Keratinocyte (primary cell): Measurements from ENCODE around the gene TMEM258.

Source experiments
- EZH2 ChIP-seq: IDR thresholded peaks from one replicate; pipeline ENCODE4 v1.6.1; 2012; ENCODE audit warnings: inconsistent platforms, mild to moderate bottlenecking, low read length, moderate library complexity
- TF ChIP-seq, protein P1 (sequence below), 3 experiments: IDR thresholded peaks in 1 of 3; conservative IDR thresholded peaks in 1 of 3; optimal IDR thresholded peaks in 1 of 3; 2 replicates in 2 of 3; 3 replicates in 1 of 3; pipeline versions ENCODE3 to v1.5.1; 2011; ENCODE audit warnings: low read length in 3 of 3, mild to moderate bottlenecking in 3 of 3, moderate library complexity in 2 of 3, control low read depth in 1 of 3, inconsistent platforms in 1 of 3; ENCODE audit not compliant: insufficient read depth in 2 of 3; ENCODE audit errors: extremely low read depth in 1 of 3

DNA sequence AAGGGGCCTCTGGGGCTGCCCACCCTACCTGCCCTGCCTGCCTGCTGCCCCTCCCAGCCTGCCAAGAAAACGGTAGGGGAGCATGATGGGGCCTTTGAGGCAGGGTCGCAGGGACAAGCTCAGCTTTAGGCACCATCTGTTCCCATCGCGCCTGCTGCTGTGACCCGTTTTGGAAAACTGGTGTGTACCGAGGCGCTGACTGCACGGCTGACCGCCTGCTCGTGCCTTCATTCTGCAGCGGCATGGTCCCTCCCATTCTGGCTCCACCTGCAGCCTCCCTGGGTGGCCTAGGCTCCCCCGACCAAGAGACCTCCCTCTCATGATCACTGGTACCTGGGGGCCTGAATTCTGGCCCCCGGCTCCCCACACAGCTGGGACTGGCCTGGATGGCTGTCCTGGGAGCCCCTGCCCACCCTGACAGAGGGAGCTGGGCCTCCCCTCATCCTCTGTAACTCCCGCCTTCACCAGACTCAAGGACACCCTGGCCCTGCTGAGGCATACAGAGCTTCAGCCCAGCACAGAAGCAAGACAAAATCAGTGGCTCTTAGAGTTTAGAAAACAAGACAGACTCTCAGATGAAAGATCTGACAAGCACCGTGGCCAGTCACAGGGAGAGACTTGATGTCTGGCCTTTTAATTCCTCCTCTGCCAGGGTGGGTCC is 46.5 kb downstream of the TMEM258 start:
- TF ChIP-seq, protein P1, sequence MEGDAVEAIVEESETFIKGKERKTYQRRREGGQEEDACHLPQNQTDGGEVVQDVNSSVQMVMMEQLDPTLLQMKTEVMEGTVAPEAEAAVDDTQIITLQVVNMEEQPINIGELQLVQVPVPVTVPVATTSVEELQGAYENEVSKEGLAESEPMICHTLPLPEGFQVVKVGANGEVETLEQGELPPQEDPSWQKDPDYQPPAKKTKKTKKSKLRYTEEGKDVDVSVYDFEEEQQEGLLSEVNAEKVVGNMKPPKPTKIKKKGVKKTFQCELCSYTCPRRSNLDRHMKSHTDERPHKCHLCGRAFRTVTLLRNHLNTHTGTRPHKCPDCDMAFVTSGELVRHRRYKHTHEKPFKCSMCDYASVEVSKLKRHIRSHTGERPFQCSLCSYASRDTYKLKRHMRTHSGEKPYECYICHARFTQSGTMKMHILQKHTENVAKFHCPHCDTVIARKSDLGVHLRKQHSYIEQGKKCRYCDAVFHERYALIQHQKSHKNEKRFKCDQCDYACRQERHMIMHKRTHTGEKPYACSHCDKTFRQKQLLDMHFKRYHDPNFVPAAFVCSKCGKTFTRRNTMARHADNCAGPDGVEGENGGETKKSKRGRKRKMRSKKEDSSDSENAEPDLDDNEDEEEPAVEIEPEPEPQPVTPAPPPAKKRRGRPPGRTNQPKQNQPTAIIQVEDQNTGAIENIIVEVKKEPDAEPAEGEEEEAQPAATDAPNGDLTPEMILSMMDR (optimal IDR thresholded peaks at IDR 0.05 in 1 of 3, IDR thresholded peaks at IDR 0.05 in 1 of 3, conservative IDR thresholded peaks at IDR 0.05 in 1 of 3; ENCODE audit: extremely low read depth in 1 of 3, insufficient read depth in 2 of 3, low read length in 3 of 3) = no peak
- TF ChIP-seq EZH2 = no peak
